K562 (cell line): ENCODE results near the gene MN1. TPM values are rescaled to one million over a fixed set of nuclear protein-coding genes. Genes with fewer than 3 reads are reported as not detected.

ENCODE experiments used
- CEBPG ChIP-seq, 3 experiments: fragments of 200-800 bp in 1 of 3; sonication (Bioruptor generic) in 1 of 3; sonication (generic) in 1 of 3; formaldehyde crosslinking in 1 of 3; IDR thresholded peaks in 2 of 3; conservative IDR thresholded peaks in 1 of 3; 2 replicates each; pipeline versions ENCODE4 v1.6.1 to v1.8.0; 2016 to 2022; ENCODE audit warnings: missing compliant biosample characterization in 2 of 3, missing genetic modification characterization in 2 of 3, mild to moderate bottlenecking in 1 of 3, missing genetic modification reagents in 1 of 3
- ELF2 ChIP-seq: fragments of 250-450 bp; sonication (Bioruptor Pico); IDR thresholded peaks from 2 replicates; pipeline ENCODE4 v1.5.0; 2021; ENCODE audit warnings: mild to moderate bottlenecking
- GTF3C2 ChIP-seq: IDR thresholded peaks from 3 replicates; pipeline ENCODE4 v1.6.1; 2011; ENCODE audit warnings: borderline replicate concordance, mild to moderate bottlenecking, moderate library complexity; ENCODE audit not compliant: insufficient read length; ENCODE audit errors: extremely low read depth
- PTBP1 ChIP-seq: fragments of 200-400 bp; formaldehyde crosslinking; IDR thresholded peaks from 2 replicates; pipeline ENCODE4 v1.6.1; 2017; ENCODE audit warnings: low read depth, low read length
- polyA plus RNA-seq, 8 experiments: library from polyadenylated mRNA; depleted of rRNA in 4 of 8; stranded (reverse) in 5 of 8; unstranded in 3 of 8; fragments of >200 nt; fragmentation: Nextera tagmentation in 2 of 8; fragmentation: Illumina TruSeq in 1 of 8; extraction: Ambion mirVana in 2 of 8; extraction: Trizol in 1 of 8; gene quantifications; 2 replicates each; pipeline versions ENCODE4 v1.2.1 to v1.2.3, GENCODE V29; 2011 to 2014; ENCODE audit warnings: inconsistent platforms in 1 of 8, missing spikeins in 1 of 8
- total RNA-seq, 7 experiments: library from RNA; depleted of rRNA in 6 of 7; stranded (reverse); fragments of >200 nt in 6 of 7; fragmentation: Illumina TruSeq in 2 of 7; extraction: Trizol in 2 of 7; gene quantifications; 2 replicates each; pipeline versions ENCODE4 v1.2.1 to v1.2.3, GENCODE V29; 2011 to 2021; ENCODE audit warnings: low replicate concordance in 1 of 7
- TF ChIP-seq, protein P1 (sequence below): fragments of 450-650 bp; IDR thresholded peaks from 2 replicates; pipeline ENCODE4 v1.6.1; 2017; ENCODE audit warnings: mild to moderate bottlenecking, moderate library complexity

The MN1 gene
- total and polyA plus RNA-seq, 9 of the 15 experiments (the other 6 are each of a cell fraction or from before 2014, with no cell fraction given), result under 0.01 to 0.05 (median 0.03) TPM; not detected in 5

- no peak for TF ChIP-seq ELF2 (CRISPR knock-in tag)
- TF ChIP-seq CEBPG (CRISPR knock-in tag; IDR thresholded peaks at IDR 0.05), result no peak
- no peak for TF ChIP-seq CEBPG (tag; conservative IDR thresholded peaks at IDR 0.05 in 1 of 2, IDR thresholded peaks at IDR 0.05 in 1 of 2)
- no peak for TF ChIP-seq GTF3C2
- no peak for TF ChIP-seq PTBP1
- TF ChIP-seq, protein P1, sequence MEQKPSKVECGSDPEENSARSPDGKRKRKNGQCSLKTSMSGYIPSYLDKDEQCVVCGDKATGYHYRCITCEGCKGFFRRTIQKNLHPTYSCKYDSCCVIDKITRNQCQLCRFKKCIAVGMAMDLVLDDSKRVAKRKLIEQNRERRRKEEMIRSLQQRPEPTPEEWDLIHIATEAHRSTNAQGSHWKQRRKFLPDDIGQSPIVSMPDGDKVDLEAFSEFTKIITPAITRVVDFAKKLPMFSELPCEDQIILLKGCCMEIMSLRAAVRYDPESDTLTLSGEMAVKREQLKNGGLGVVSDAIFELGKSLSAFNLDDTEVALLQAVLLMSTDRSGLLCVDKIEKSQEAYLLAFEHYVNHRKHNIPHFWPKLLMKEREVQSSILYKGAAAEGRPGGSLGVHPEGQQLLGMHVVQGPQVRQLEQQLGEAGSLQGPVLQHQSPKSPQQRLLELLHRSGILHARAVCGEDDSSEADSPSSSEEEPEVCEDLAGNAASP, result no peak
Observed at GRCh38 chr22:27797520-27798391, 3.8 kb downstream of the MN1 start (continued).
